Stimulated activated CD4-positive, alpha-beta T cell treated with anti-CD3 and anti-CD28 coated beads, TNF-alpha, amount 100 ng/mL, for 1 hour (primary cell): ENCODE data around the gene PRSS48.
"Not testable (repeated sequence)": the region's sequence is repeated elsewhere in the genome, so short reads cannot be mapped to it uniquely, and the experiment has no call there.

ENCODE experiments used
- DNase-seq, 3 donors: peaks; one replicate each; pipeline ENCODE4 v3.0.0-alpha.2; 2020; ENCODE audit warnings: low read depth in 3 of 3, low spot score in 1 of 3

Gene PRSS48

GRCh38 chr4:151316645-151317044 lies 39.7 kb downstream of the PRSS48 start:
- no peak for DNase-seq

DNA sequence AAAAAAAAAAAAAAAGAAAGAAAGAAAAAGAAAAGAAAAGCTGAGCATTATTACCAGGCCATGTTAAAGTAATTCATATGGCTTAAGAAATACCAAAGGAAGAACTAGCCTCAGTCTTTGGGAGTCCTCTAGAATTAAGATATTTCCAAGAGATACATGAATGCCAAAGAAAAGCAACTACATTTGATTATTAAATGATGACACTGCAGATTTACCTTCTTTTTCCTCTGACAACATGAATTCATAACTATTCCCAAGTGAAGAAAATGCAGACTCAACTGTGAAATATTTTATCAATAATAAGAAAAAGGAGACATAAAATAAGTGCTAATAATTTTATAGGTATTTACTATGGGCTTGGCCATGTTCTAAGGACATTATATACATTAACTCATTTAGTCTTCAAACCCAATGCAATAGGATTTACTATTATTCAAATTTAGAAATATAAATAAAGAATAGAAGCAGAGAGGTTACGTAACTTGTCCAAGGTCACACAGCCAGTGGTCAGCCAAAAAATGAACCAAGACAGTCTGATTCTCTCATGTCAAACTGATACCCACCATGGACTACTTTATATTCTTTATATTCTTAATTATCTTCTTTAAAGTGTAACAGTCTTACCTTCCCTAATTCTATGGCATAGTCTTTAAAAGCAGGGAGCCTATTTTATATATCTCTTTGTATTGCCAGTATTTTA lies 41.5 kb downstream of the PRSS48 start:
- no peak for DNase-seq

DNA sequence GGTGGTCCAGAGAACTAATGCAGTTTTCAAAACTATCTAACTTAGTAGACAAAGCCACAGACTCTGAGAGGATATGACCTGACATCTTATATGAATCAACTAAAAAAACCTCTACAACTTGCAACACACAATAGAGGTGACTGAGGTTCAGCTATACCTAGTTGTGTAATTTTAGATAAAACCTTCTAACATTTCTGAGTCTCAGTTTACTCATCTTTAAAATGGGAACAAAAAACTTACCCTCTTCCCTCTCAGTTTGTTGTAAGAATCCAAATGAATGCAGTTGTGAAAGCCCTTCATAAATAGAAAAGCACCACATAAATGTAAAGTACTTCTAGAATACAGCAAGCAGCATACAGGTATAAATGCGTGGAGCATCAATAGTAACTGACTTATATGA lies 42.5 kb downstream of the PRSS48 start:
- no peak for DNase-seq

DNA sequence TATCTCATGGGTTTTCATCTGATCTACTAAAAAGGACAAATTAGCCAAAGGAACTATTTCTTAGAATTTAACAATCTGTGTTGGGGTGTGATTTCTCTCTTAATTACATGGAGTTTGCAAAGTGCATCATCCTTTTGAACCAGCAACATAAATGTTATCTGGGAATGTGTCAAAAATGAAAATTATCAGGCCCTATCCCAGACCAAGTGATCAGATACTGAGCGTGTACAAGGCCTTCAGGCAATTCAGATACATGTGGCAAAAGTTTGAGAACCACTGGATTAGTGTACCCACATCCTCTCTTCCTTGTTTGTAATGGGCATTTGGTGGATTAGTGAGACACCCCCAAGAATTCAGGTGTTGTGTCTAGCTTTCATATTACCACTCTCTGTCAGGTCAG lies 44.6 kb downstream of the PRSS48 start:
- DNase-seq, result no peak

- not testable (repeated sequence) for DNase-seq
These were observed 45.2 kb downstream of the PRSS48 start for GRCh38 chr4:151322161-151322560.

- DNase-seq, result no peak
These were observed 45.6 kb downstream of the PRSS48 start for GRCh38 chr4:151322570-151322969.

DNA sequence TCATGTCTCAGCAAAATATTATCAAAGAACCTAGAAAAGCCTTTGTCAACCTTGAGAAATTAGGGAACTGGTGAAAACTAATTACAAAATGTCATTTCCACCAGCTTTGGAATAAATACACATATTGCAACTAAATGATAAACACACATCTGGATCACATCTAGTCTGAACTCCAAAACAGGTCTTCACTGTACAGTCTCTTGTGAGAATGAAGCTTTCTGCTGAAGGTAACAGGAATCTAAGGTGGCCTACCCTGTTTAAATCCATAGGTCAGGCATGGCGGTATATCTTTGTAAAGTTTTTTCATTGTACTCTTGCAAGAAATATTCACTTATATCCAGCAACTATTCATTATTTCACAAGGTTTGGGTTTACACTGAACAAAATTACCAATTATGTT lies 46.7 kb downstream of the PRSS48 start:
- no peak for DNase-seq

DNA sequence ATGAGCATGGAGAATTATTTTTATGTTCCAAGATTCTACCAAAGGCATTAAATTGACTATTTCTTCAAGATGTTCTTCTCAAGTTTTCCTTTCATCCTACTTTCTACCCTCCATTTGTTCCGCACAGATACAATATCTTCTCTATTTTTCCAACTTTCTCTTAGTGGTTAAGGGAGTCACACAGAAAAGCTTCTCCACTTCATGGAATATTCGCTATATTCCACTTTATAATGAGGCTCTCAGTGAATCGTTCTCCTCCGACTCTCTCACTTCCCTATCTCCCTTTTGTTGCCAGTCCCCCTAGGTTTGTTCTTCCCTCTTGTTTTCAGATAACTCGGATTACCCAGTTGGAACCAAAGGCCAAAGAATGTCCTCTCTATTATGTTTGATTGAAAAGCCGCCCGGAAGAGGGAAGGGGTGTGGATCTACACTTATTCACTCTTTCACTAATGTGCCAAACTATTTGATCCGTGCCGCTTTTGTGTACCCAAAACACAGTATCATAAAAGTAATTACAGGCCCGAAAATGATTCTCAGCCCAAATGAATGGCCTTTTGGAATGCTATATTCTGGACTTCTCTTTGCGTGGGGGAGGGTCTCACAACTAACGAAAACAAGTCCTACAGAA lies 47.3 kb downstream of the PRSS48 start:
- no peak for DNase-seq

DNA sequence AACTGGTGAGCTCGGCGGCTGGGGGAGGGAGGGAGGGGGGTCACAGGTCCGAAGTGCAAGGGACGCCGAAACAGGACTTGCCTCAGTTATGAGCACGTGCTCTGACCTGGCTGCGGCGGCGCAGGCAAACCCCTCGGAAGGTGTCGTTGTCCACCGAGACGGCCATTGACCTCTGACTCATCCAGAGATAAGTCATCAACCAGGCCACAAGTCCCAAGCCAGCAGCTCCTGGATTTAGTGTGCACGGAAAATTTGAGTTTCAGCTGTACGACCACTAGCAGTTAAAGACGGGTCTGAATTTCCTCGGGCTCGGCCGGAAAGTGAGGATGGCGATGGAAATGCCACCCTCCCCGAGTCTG lies 47.8 kb downstream of the PRSS48 start:
- no peak for DNase-seq

DNA sequence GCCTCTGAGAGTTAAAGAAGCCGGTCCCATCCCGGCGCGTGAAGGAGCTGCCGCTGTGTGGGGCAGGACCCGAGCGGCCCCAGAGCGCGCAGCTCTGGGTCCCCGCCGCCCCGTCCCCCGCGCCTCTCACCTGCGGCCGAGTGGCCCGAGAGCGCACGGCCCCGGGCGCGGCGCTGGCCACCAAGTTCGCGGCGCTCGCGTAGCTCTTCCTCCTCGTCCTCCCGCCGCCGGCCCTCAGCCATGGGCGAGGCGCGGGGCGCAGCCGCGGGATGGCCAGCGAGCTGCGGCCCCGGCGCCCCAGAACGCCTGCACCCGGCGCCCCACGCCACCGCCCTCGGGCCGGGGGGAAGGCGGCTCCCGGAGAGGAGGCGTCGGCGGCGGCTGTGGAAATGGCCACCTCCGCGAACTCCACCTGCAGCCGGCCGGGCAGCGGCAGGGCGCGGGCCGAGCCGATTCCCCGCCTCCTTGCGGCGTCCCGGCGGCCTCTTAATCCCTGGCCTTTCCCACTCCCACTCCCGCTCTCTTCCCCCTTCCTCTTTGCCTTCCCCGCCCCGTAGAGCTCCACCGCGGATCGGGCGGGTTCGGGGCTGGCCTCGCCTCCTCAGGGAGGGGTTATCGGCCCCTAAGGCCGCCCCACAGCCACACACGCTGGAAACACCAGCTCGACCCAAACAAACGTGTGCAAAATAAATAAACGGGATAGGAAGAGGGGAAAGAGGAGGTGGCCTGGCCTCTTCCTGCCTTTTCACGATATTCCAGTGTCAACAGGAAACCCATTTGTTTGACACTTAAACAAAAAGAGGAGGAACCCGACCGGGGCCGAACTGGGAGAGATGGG lies 48.4 kb downstream of the PRSS48 start, which contains the start of gene SH3D19:
SH3D19 (minus strand) TSS at position 495 of the 838 bp plus-strand sequence; CDS start at position 242, 253 bp downstream.
- DNase-seq, result no peak

DNA sequence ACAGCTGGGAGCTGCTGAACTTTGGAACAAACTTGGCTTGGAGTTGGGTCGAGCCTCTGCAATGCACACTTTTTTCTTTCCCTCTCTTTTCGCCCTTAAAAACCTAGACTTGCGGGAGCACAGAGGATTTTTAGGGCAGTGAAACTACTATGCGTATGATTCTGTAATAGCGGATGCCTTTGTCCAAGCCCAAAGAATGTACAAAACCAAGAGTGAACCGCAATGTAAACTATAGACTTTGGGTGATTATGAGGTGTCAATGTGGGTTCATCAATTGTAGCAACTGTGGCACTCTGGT lies 48.9 kb downstream of the PRSS48 start:
- DNase-seq, result no peak

GRCh38 chr4:151329217-151330007 lies 52.5 kb downstream of the PRSS48 start:
- no peak for DNase-seq

DNA sequence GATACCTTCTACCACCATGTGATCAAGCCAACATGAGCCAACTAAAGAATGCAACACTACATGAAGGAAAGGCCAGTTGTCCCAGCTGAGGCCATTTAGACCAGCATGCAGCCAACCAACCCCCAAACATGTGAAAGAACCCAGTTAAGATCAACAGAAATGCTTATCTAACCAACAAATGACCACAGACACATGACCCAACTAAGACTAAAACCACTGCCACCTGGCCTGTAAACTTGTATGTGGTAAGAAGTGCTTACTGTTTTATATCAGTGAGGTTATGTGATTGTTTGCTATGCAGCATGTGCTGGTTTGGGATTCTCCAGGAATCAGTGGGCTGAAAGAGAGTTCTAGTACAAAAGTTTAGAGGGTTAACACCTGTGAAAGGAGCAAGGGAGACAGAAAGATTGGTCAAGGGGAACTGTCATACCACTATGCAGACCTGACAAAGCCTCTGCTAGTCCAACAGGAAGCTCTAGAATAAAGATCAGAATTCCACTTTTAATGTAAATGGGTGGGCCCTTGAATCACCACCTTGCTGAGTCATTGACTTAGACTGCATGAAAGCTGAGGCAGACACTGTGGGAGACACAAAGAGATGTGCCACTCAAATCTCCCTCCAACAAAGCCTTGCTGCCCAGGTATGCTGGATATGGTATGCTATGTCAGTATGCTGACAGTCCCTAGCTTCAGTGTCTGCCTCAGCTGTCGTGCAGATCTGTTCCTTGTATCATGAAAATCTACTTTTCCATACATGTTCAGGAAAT lies 54.5 kb downstream of the PRSS48 start:
- DNase-seq, result no peak

DNA sequence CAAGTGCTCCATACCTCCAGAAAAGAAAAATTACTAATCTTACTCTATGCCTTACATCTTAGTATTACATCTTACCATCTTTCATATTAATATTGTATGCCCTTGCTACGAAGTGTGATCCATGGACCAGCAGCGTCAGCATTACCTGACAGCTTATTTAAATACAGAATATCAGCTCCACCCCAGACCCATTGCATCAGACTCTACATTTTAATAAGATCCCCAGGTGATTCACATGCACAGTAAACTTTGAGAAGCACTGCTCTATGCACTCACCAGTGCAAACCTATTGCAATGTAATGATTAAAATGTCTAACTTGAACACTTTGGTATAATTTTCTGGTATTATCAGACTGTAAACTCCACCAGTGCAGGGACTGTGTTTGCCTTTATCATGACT lies 62.5 kb downstream of the PRSS48 start:
- DNase-seq, result no peak

DNA sequence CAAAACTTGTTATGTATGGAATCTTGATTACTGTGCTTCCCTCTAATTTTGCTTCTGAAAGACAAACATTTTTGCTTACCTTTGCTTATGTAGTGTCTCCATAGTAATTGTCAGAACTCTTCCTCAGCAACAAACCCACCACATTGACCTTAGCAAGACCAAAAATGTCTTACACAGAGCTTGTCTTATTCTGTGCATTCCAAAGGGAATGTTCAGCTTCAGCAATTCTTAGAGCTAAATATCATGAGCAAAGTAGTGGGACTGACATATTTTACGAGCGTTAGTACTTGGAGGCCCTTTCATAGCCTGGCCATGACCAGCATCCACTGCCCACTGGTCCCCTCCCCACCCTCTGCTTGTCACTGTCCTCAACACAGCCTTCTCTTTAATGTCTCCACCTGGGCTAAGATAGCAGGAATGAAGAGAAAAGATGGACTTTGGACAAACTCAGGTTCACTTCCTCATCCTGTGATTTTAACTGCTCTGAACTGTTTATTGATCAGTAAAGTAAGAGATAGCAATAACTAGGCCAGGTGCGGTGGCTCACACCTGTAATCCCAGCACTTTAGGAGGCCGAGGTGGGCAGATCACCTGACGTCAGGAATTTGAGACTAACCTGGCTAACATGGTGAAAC lies 63.9 kb downstream of the PRSS48 start:
- no peak for DNase-seq
